GM18867 (cell line): Measurements from ENCODE around the gene LRIG3.
"Not testable (repeated sequence)": the region's sequence is repeated elsewhere in the genome, so short reads cannot be mapped to it uniquely, and the experiment has no call there.

Experiments used
- ATAC-seq: cut with Tn5 transposase; IDR thresholded peaks from one replicate; pipeline ENCODE4 v1.9.1; 2021; ENCODE audit warnings: mild to moderate bottlenecking, moderate library complexity; ENCODE audit not compliant: unreplicated experiment

LRIG3 gene

DNA sequence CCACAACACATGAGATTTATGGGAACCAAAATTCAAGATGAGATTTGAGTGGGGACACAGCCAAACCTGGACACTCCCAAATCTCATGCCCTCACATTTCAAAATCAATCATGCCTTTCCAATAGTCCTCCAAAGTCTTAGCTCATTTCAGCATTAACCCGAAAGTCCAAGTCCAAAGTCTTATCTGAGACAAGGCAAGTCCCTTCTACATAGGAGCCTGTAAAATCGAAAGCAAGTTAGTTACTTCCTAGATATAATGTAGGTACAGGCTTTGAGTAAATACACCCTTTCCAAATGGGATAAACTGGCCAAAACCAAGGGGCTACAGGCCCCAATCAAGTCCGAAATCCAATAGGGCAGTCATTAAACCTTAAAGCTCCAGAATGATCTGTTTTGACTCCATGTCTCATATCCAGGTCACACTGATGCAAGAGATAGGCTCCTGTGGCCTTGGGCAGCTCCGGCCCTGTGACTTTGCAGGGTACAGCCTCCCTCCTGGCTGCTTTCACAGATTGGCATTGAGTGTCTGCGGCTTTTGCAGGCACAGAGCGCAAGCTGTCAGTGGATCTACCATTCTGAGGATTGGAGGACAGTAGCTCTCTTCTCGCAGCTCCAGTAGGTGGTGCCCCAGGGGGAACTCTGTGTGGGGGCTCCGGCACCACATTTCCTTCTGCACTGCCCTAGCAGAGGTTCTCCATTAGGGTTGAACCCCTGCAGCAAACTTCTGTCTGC, 60.1 kb downstream of the LRIG3 start:
- ATAC-seq, result no peak

DNA sequence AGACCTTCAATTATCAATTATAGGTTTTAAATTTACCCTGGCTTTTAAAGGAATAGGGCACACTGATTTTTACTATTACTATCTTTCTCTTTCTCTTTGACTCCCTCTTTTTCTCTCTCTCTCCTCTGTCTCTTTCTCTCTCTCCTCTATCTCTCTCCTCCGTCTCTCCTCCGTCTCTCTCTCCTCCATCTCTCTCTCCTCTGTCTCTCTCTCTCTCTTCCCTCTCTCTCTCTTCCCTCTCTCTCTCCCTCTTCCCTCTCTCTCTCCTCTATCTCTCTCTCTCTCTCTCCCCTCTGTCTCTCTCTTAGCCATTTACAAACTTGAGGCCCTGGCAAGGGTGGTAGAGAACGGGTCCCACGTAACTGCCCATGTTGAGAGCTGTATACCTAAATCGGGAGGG, 62.3 kb downstream of the LRIG3 start:
- ATAC-seq, result no peak

DNA sequence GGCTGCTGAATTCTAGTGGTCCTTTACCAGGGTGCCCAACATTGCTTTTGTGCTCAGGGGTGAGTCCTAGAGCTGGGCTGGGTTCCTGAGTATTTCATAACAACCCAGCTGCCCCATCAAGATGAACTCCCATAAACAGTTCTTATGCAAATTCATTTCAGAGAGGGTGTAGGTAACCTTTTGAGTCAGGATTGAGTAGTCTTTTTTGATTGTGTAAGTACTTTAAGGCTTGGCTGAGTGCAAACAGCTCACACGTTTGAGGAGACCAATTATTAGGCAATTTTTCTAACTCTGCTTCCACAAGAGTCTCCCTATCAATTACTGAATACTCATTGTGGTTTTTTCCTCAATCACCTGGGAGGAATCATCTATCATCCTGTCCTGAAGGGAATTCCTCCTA, 63.1 kb downstream of the LRIG3 start:
- ATAC-seq, result not testable (repeated sequence)

DNA sequence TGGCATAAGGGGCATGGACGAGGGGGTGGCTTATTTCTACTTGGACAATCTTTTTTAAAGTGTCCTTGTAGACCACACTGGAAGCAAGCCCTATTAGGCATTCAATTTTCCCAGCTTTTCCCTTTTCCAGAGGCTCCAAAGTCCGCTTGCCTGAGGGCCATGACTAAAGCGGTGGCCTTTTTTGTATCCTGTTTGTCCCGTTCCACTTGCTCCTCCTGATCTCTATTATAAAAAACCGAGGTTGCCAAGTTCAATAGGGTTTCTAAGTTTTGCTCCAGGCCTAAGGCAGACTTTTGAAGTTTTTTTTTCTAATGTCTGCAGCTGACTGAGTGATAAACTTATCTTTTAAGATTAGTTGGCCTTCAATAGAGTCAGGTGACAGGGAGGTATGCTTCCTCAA, 64.7 kb downstream of the LRIG3 start:
- ATAC-seq, result not testable (repeated sequence)

DNA sequence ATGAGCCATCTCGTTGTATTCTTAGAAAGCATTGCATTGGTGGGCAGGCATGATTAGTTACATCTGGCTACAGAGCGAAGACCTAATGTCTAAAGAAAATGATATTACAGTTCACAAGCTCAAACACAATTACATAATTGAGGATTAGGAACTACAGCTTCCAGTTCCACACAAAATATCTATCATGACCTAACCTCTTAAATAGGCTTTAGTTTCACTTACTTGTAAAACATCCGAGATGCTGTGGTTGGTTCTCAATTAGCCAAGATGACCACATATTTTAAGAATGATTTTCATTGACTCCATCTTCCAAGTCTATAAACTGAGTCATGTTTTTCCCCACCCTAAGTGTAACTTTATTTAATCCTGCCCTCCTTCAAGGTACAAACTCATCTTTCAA, 69.5 kb downstream of the LRIG3 start:
- no peak for ATAC-seq

DNA sequence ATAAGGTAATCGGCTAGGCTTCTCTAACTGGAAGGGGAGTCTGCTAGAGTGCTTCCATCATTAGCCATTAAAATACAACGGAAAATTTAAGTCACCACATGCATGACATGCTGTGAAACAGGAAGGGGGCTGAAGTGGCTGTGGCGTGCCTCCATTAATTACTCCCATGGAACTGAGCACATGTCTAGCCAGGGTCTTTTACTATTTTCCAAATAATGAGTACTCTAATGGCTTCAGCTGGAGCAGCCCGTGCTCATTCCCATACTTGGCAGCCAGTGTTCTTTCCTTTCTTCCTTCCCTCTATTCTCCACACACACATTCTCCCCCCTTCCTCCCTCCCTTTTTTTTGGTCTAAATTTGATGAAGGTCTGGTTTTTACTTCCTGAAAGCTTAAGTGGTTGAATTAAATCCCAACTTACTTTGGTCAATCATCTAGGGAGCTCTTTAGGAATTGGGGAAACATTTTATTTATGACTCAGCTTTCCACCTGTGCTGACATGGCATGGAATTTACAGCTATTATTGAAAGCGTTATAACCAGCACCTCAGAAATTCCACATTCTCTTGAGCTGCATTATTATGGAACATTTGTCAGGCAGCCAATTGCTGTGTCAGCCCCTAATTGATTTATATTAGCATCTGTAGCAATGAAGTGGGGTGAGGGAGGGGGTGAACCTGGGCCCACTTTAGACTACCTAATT, 72.3 kb downstream of the LRIG3 start:
- no peak for ATAC-seq

DNA sequence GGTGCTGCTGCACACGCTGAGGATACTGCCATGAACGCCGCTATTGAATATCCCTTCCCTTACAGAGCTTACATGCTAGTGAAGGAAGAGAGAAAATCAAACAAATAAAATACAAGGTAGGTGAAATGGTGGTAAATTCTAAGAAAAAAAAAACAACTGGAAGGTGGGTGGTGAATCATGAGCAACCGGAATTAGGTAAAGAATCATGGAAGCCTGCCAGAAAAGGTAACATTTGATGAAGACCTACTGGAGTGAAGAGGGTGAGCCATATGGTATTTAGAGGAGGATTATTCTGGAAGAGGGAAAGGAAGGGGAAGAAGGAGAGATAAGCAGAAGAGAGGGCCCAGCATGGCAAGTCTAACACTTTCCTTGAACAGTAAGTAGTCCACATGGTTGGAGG, 76.1 kb downstream of the LRIG3 start:
- ATAC-seq, result no peak

DNA sequence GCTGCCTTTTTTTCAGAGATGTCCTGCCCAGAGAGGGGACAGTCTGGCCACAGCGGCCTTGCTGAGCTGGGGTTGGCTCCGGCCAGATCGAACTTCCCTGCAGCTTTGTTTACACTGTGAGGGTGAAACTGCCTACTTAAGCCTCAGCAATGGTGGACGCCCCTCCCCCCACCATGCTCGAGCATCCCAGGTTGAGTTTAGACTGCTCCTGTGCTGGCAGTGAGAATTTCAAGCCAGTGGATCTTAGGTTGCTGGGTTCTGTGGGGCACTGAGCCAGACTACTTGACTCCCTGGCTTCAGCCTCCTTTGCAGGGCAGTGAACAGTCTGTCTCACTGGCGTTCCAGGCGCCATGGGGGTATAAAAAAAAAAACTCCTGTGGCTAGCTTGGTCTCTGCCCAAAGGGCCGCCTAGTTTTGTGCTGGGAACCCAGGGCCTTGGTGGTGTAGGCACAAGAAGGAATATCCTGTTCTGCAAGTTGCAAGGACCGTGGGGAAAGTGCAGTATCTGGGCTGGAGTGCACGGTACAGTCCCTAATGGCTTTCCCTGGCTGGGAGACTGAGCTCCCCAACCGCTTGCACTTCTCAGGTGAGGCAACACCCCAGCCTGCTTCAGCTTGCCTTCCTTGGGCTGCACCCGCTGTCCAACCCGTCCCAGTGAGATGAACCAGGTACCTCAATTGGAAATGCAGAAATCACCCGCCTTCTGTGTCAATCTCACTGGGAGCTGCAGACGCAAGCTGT, 79.1 kb downstream of the LRIG3 start:
- ATAC-seq, result no peak

DNA sequence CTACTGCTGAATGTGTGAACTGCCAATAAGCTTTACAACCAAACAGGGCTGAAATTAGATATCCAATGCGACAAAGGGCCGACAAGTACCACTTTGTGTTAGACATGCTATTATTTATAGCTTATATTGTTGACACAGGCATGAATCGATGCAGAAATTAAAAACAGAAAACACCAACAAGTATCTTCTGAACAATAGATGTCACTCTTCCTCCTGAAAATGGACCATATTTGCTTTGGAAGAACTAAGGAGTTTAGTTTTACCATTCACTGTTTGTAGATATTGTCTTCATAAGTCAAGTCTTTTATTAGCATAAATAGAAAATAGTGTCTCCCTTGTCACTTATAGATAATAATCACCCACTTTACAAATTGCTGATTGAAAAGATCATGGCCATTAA, 86.5 kb downstream of the LRIG3 start:
- ATAC-seq, result no peak

DNA sequence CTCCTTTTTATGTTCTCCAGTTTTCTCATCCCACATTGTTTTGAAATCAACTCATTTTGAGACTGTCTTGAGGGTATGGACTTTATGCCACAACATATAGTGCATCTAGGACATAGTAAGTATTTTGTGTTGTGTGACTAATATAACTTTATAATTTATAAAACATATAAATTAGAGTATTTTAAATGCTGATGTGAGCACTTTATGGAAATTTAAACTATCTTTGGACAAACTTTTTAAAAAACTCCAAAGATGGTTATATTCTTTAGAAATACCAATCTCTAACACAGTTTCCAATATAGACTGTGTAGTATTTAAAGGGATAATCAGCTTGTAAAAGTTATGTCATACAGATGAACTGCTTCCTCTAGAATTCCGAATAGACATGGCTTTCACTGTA, 87.4 kb downstream of the LRIG3 start:
- no peak for ATAC-seq
